ENCODE data around the gene FMNL3. TPM values are rescaled to one million over a fixed set of nuclear protein-coding genes. Genes with fewer than 3 reads are reported as not detected.

The FMNL3 gene
- polyA plus RNA-seq, 4 donors, result 0.89 to 8.8 (median 4.1) TPM

GRCh38 chr12:49641748-49642369, 65.3 kb downstream of the FMNL3 start:
- Histone ChIP-seq H3K27me3 (ENCODE audit: control insufficient read depth in 3 of 3, insufficient read depth in 3 of 3, low read length in 3 of 3) (no peaks in the 10 kb centered on the region), H3K27ac (ENCODE audit: low read depth in 1 of 3, low read length in 2 of 3) (peak overlapping the region; percentile 50 to 84 (median 72)), H3K9me3 (ENCODE audit: control insufficient read depth in 2 of 2, insufficient read depth in 1 of 2, low read depth in 1 of 2, low read length in 1 of 2) (no peaks in the 10 kb centered on the region), H3K36me3 (ENCODE audit: control insufficient read depth in 3 of 3, insufficient read depth in 2 of 3, low read depth in 1 of 3, low read length in 3 of 3) (peaks cover 0 to 56% (median 0%) of the 10 kb centered on the region in 3 donors), H3K4me1 (ENCODE audit: control insufficient read depth in 3 of 3, insufficient read depth in 2 of 3, low read depth in 1 of 3, low read length in 2 of 3) (peaks cover 0 to 34% (median 0%) of the 10 kb centered on the region in 3 donors), H3K4me3 (ENCODE audit: low read depth in 1 of 3, low read length in 3 of 3) (no peak overlapping the region)
- FAIRE-seq, result no peak
- WGBS, 3 donors, result 88 to 96% (median 93%) methylated on average over 15 to 17 of the region's 17 CpGs
- no peak for DNase-seq

GRCh38 chr12:49636979-49637755, 70.0 kb downstream of the FMNL3 start:
- DNase-seq (peak; percentile 59), FAIRE-seq (no peak)
- Histone ChIP-seq H3K4me3 (ENCODE audit: low read depth in 1 of 3, low read length in 3 of 3) (no peak overlapping the region), H3K27ac (ENCODE audit: low read depth in 1 of 3, low read length in 2 of 3) (peak overlapping the region in 1 of 3 donors; percentile 19), H3K9me3 (ENCODE audit: control insufficient read depth in 2 of 2, insufficient read depth in 1 of 2, low read depth in 1 of 2, low read length in 1 of 2) (no peaks in the 10 kb centered on the region), H3K4me1 (ENCODE audit: control insufficient read depth in 3 of 3, insufficient read depth in 2 of 3, low read depth in 1 of 3, low read length in 2 of 3) (peaks cover 0 to 24% (median 0%) of the 10 kb centered on the region in 3 donors), H3K36me3 (ENCODE audit: control insufficient read depth in 3 of 3, insufficient read depth in 2 of 3, low read depth in 1 of 3, low read length in 3 of 3) (peaks cover 0 to 53% (median 0%) of the 10 kb centered on the region in 3 donors), H3K27me3 (ENCODE audit: control insufficient read depth in 3 of 3, insufficient read depth in 3 of 3, low read length in 3 of 3) (no peaks in the 10 kb centered on the region)
- WGBS, 3 donors, result 38 to 71% (median 55%) methylated on average over 9 of the region's 9 CpGs

- Histone ChIP-seq H3K27me3 (ENCODE audit: control insufficient read depth in 3 of 3, insufficient read depth in 3 of 3, low read length in 3 of 3) (no peaks in the 10 kb centered on the region), H3K4me1 (ENCODE audit: control insufficient read depth in 3 of 3, insufficient read depth in 2 of 3, low read depth in 1 of 3, low read length in 2 of 3) (peaks cover 0 to 18% (median 0%) of the 10 kb centered on the region in 3 donors), H3K27ac (ENCODE audit: low read depth in 1 of 3, low read length in 2 of 3) (no peak overlapping the region), H3K9me3 (ENCODE audit: control insufficient read depth in 2 of 2, insufficient read depth in 1 of 2, low read depth in 1 of 2, low read length in 1 of 2) (no peaks in the 10 kb centered on the region), H3K4me3 (ENCODE audit: low read depth in 1 of 3, low read length in 3 of 3) (no peak overlapping the region), H3K36me3 (ENCODE audit: control insufficient read depth in 3 of 3, insufficient read depth in 2 of 3, low read depth in 1 of 3, low read length in 3 of 3) (peaks cover 0 to 52% (median 0%) of the 10 kb centered on the region in 3 donors)
- FAIRE-seq (no peak), DNase-seq (no peak)
- whole genome bisulfite sequencing, 3 donors, result 76 to 92% (median 91%) methylated on average over 12 to 13 of the region's 13 CpGs
These were observed 70.6 kb downstream of the FMNL3 start for GRCh38 chr12:49636574-49636973.

GRCh38 chr12:49635656-49636055, 71.5 kb downstream of the FMNL3 start:
- WGBS, 3 donors, result 89 to 96% (median 95%) methylated on average over 4 of the region's 4 CpGs
- no peak for DNase-seq
- Histone ChIP-seq H3K27ac (ENCODE audit: low read depth in 1 of 3, low read length in 2 of 3) (no peak overlapping the region), H3K27me3 (ENCODE audit: control insufficient read depth in 3 of 3, insufficient read depth in 3 of 3, low read length in 3 of 3) (no peaks in the 10 kb centered on the region), H3K36me3 (ENCODE audit: control insufficient read depth in 3 of 3, insufficient read depth in 2 of 3, low read depth in 1 of 3, low read length in 3 of 3) (peaks cover 0 to 57% (median 0%) of the 10 kb centered on the region in 3 donors), H3K4me1 (ENCODE audit: control insufficient read depth in 3 of 3, insufficient read depth in 2 of 3, low read depth in 1 of 3, low read length in 2 of 3) (peaks cover 0 to 18% (median 0%) of the 10 kb centered on the region in 3 donors), H3K9me3 (ENCODE audit: control insufficient read depth in 2 of 2, insufficient read depth in 1 of 2, low read depth in 1 of 2, low read length in 1 of 2) (no peaks in the 10 kb centered on the region), H3K4me3 (ENCODE audit: low read depth in 1 of 3, low read length in 3 of 3) (no peak overlapping the region)
- FAIRE-seq, result no peak

GRCh38 chr12:49635036-49635435, 72.2 kb downstream of the FMNL3 start:
- Histone ChIP-seq H3K4me3 (ENCODE audit: low read depth in 1 of 3, low read length in 3 of 3) (no peak overlapping the region), H3K27ac (ENCODE audit: low read depth in 1 of 3, low read length in 2 of 3) (no peak overlapping the region), H3K9me3 (ENCODE audit: control insufficient read depth in 2 of 2, insufficient read depth in 1 of 2, low read depth in 1 of 2, low read length in 1 of 2) (no peaks in the 10 kb centered on the region), H3K4me1 (ENCODE audit: control insufficient read depth in 3 of 3, insufficient read depth in 2 of 3, low read depth in 1 of 3, low read length in 2 of 3) (peaks cover 0 to 18% (median 0%) of the 10 kb centered on the region in 3 donors), H3K36me3 (ENCODE audit: control insufficient read depth in 3 of 3, insufficient read depth in 2 of 3, low read depth in 1 of 3, low read length in 3 of 3) (peaks cover 0 to 57% (median 0%) of the 10 kb centered on the region in 3 donors), H3K27me3 (ENCODE audit: control insufficient read depth in 3 of 3, insufficient read depth in 3 of 3, low read length in 3 of 3) (no peaks in the 10 kb centered on the region)
- FAIRE-seq (no peak), DNase-seq (no peak)
- WGBS, 3 donors, result 84 to 94% (median 93%) methylated on average over 9 of the region's 9 CpGs

- DNase-seq, result no peak
- Histone ChIP-seq H3K36me3 (ENCODE audit: control insufficient read depth in 3 of 3, insufficient read depth in 2 of 3, low read depth in 1 of 3, low read length in 3 of 3) (peaks cover 0 to 54% (median 0%) of the 10 kb centered on the region in 3 donors), H3K27ac (ENCODE audit: low read depth in 1 of 3, low read length in 2 of 3) (no peak overlapping the region), H3K27me3 (ENCODE audit: control insufficient read depth in 3 of 3, insufficient read depth in 3 of 3, low read length in 3 of 3) (no peaks in the 10 kb centered on the region), H3K9me3 (ENCODE audit: control insufficient read depth in 2 of 2, insufficient read depth in 1 of 2, low read depth in 1 of 2, low read length in 1 of 2) (no peaks in the 10 kb centered on the region), H3K4me3 (ENCODE audit: low read depth in 1 of 3, low read length in 3 of 3) (no peak overlapping the region), H3K4me1 (ENCODE audit: control insufficient read depth in 3 of 3, insufficient read depth in 2 of 3, low read depth in 1 of 3, low read length in 2 of 3) (peaks cover 0 to 18% (median 0%) of the 10 kb centered on the region in 3 donors)
- 91 to 100% (median 93%) methylated on average over 2 of the region's 2 CpGs for WGBS, 3 donors
- FAIRE-seq, result no peak
These were observed 73.4 kb downstream of the FMNL3 start for GRCh38 chr12:49633703-49634345.

- WGBS, 3 donors, result 92 to 94% (median 92%) methylated on average over 6 to 8 of the region's 8 CpGs
- H3K36me3 ChIP-seq (ENCODE audit: control insufficient read depth in 3 of 3, insufficient read depth in 2 of 3, low read depth in 1 of 3, low read length in 3 of 3), result peaks cover 0 to 54% (median 0%) of the 10 kb centered on the region in 3 donors
- H3K4me3 ChIP-seq (ENCODE audit: low read depth in 1 of 3, low read length in 3 of 3), result no peak overlapping the region
- FAIRE-seq, result no peak
- DNase-seq, result no peak
- no peaks in the 10 kb centered on the region for H3K27me3 ChIP-seq (ENCODE audit: control insufficient read depth in 3 of 3, insufficient read depth in 3 of 3, low read length in 3 of 3)
- H3K27ac ChIP-seq (ENCODE audit: low read depth in 1 of 3, low read length in 2 of 3), result no peak overlapping the region
- H3K4me1 ChIP-seq (ENCODE audit: control insufficient read depth in 3 of 3, insufficient read depth in 2 of 3, low read depth in 1 of 3, low read length in 2 of 3), result peaks cover 0 to 18% (median 0%) of the 10 kb centered on the region in 3 donors
- no peaks in the 10 kb centered on the region for H3K9me3 ChIP-seq (ENCODE audit: control insufficient read depth in 2 of 2, insufficient read depth in 1 of 2, low read depth in 1 of 2, low read length in 1 of 2)
These were observed 74.1 kb downstream of the FMNL3 start for GRCh38 chr12:49632986-49633702.

- 89 to 93% (median 92%) methylated on average over 9 of the region's 9 CpGs for WGBS, 3 donors
These were observed 74.8 kb downstream of the FMNL3 start for GRCh38 chr12:49632401-49632800.

More at GRCh38 chr12:49632401-49632800, 74.8 kb downstream of the FMNL3 start:
- H3K27me3 ChIP-seq (ENCODE audit: control insufficient read depth in 3 of 3, insufficient read depth in 3 of 3, low read length in 3 of 3), result no peaks in the 10 kb centered on the region
- no peak for DNase-seq
- no peak for FAIRE-seq
- H3K9me3 ChIP-seq (ENCODE audit: control insufficient read depth in 2 of 2, insufficient read depth in 1 of 2, low read depth in 1 of 2, low read length in 1 of 2), result no peaks in the 10 kb centered on the region
- peaks cover 0 to 54% (median 0%) of the 10 kb centered on the region in 3 donors for H3K36me3 ChIP-seq (ENCODE audit: control insufficient read depth in 3 of 3, insufficient read depth in 2 of 3, low read depth in 1 of 3, low read length in 3 of 3)
- H3K27ac ChIP-seq (ENCODE audit: low read depth in 1 of 3, low read length in 2 of 3), result no peak overlapping the region
- H3K4me1 ChIP-seq (ENCODE audit: control insufficient read depth in 3 of 3, insufficient read depth in 2 of 3, low read depth in 1 of 3, low read length in 2 of 3), result peaks cover 0 to 18% (median 0%) of the 10 kb centered on the region in 3 donors
- H3K4me3 ChIP-seq (ENCODE audit: low read depth in 1 of 3, low read length in 3 of 3), result no peak overlapping the region

Measured in small intestine (tissue), 7 donors.